Adrenal gland (tissue), 5 donors: ENCODE measurements around the gene NOP53.

Source experiments
- POLR2A ChIP-seq, 2 donors: fragments of 450-650 bp; IDR thresholded peaks; one replicate each; pipeline ENCODE4 v1.6.1; 2017; ENCODE audit warnings: antibody characterized with exemption in 2 of 2, mild to moderate bottlenecking in 2 of 2, moderate library complexity in 1 of 2
- TF ChIP-seq, protein P1 (sequence below), 6 experiments: fragments of 450-650 bp in 4 of 6; fragments of 200-600 bp in 2 of 6; sonication (generic) in 1 of 6; IDR thresholded peaks; 1 replicate in 5 of 6; 2 replicates in 1 of 6; pipeline versions ENCODE4 v1.5.1 to v1.8.0; 2016 to 2021; ENCODE audit warnings: antibody characterized with exemption in 6 of 6, mild to moderate bottlenecking in 2 of 6, moderate library complexity in 1 of 6
- donor health status: DM: no; HTN: no; CAD: no.

- TF ChIP-seq, protein P1, sequence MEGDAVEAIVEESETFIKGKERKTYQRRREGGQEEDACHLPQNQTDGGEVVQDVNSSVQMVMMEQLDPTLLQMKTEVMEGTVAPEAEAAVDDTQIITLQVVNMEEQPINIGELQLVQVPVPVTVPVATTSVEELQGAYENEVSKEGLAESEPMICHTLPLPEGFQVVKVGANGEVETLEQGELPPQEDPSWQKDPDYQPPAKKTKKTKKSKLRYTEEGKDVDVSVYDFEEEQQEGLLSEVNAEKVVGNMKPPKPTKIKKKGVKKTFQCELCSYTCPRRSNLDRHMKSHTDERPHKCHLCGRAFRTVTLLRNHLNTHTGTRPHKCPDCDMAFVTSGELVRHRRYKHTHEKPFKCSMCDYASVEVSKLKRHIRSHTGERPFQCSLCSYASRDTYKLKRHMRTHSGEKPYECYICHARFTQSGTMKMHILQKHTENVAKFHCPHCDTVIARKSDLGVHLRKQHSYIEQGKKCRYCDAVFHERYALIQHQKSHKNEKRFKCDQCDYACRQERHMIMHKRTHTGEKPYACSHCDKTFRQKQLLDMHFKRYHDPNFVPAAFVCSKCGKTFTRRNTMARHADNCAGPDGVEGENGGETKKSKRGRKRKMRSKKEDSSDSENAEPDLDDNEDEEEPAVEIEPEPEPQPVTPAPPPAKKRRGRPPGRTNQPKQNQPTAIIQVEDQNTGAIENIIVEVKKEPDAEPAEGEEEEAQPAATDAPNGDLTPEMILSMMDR (IDR thresholded peaks at IDR 0.05): no peak
- no peak for TF ChIP-seq POLR2A (IDR thresholded peaks at IDR 0.05)
These were observed 15.3 kb downstream of the NOP53 start for GRCh38 chr19:47760632-47760999.
